ENCODE results near the gene LNP1. TPM values are rescaled to one million over a fixed set of nuclear protein-coding genes. Genes with fewer than 3 reads are reported as not detected.

Gene LNP1
- total RNA-seq, 3 donors from 2014 or later = 1.2 to 1.7 (median 1.3) TPM

DNA sequence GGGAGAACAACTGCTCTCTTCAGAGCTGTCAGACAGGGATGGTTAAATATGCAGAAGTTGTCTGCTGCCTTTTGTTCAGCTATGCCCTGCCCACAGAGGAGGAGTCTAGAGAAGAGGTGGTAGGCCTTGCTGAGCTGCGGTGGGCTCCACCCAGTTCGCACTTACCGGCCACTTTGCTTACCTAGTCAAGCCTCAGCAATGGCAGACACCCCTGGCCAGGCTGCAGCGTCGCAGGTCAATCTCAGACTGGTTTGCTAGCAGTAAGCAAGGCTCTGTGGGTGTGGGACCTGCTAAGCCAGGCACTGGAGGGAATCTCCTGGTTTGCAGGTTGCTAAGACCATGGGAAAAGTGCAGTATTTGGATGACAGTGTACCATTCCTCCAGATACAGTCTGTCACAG is 78.7 kb downstream of the LNP1 start:
- H3K4me1 ChIP-seq (ENCODE audit: low read depth) = no peaks in the 10 kb centered on the region
- no peak for ATAC-seq
- no peaks in the 10 kb centered on the region for H3K36me3 ChIP-seq (ENCODE audit: low read depth)
- H3K4me3 ChIP-seq = no peak overlapping the region
- no peak for DNase-seq
- intact Hi-C loops (cut with DNase I, micrococcal nuclease) = no loop called here
- TF ChIP-seq, protein P1, sequence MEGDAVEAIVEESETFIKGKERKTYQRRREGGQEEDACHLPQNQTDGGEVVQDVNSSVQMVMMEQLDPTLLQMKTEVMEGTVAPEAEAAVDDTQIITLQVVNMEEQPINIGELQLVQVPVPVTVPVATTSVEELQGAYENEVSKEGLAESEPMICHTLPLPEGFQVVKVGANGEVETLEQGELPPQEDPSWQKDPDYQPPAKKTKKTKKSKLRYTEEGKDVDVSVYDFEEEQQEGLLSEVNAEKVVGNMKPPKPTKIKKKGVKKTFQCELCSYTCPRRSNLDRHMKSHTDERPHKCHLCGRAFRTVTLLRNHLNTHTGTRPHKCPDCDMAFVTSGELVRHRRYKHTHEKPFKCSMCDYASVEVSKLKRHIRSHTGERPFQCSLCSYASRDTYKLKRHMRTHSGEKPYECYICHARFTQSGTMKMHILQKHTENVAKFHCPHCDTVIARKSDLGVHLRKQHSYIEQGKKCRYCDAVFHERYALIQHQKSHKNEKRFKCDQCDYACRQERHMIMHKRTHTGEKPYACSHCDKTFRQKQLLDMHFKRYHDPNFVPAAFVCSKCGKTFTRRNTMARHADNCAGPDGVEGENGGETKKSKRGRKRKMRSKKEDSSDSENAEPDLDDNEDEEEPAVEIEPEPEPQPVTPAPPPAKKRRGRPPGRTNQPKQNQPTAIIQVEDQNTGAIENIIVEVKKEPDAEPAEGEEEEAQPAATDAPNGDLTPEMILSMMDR (IDR thresholded peaks at IDR 0.05) = no peak
- H3K9me3 ChIP-seq = no peaks in the 10 kb centered on the region

DNA sequence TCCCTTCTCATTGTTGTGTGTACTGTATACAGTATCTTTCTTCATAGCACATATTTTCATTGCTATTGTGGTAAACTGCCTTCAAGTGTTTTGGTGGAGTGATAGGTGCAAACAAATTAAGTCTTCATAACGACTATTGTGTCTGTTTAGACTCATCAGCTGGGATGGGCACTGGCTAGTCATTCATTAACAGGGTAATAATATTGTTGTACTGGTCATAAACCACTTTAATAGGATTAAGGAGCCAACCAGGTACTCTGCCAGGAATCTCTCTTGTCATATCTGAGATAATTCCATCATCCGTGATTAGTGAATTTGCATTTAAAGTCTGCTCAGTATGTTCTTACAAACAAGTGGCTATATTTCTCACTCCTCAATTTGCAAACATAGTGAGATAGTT is 80.8 kb downstream of the LNP1 start:
- intact Hi-C loops (cut with DNase I, micrococcal nuclease) = no loop called here
- no peaks in the 10 kb centered on the region for H3K9me3 ChIP-seq
- TF ChIP-seq, protein P1 (IDR thresholded peaks at IDR 0.05) = no peak
- no peaks in the 10 kb centered on the region for H3K36me3 ChIP-seq (ENCODE audit: low read depth)
- ATAC-seq (no peak), DNase-seq (no peak)
- H3K4me3 ChIP-seq = no peak overlapping the region
- no peaks in the 10 kb centered on the region for H3K4me1 ChIP-seq (ENCODE audit: low read depth)

DNA sequence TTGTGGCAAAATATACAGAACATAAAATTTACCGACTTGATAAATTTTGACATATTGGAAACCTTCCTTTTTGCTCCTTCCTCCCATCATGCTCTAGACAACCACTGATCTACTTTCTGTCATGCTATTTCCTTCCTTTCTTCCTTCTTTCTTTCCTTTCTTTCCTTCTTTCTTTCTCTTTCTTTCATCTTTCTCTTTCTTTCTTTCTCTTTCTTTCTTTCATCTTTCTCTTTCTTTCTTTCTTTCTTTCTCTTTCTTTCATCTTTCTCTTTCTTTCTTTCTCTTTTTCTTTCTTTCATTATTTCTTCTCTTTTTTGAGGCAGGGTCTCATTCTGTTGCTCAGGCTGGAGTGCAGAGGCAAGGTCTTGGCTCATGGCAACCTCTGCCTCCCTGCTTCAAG is 82.2 kb downstream of the LNP1 start:
- DNase-seq (no peak), ATAC-seq (no peak)
- no peaks in the 10 kb centered on the region for H3K9me3 ChIP-seq
- H3K4me3 ChIP-seq = no peak overlapping the region
- no peaks in the 10 kb centered on the region for H3K36me3 ChIP-seq (ENCODE audit: low read depth)
- no peaks in the 10 kb centered on the region for H3K4me1 ChIP-seq (ENCODE audit: low read depth)
- TF ChIP-seq, protein P1 (IDR thresholded peaks at IDR 0.05) = no peak
- intact Hi-C loops (cut with DNase I, micrococcal nuclease) = no loop called here

DNA sequence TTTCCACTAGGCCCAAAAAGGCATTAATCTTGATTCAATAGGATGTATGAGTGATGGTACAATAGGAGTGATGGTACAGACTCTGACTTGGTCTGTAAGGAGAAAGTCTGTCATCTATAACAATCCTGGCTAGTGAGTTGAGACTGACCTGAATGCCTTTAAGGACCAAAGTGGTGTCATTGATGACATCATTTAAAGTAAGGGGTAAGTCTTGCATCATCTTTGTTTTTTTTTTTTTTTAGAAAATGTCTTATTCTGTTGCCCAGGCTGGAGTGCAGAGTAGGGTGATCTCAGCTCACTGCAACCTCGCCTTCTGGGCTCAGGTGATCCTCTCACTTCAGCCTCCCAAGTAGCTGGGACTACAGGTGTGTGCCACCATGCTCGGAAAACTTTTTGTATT is 85.5 kb downstream of the LNP1 start:
- Histone ChIP-seq H3K9me3 (no peaks in the 10 kb centered on the region), H3K4me3 (no peak overlapping the region), H3K36me3 (ENCODE audit: low read depth) (no peaks in the 10 kb centered on the region), H3K4me1 (ENCODE audit: low read depth) (no peaks in the 10 kb centered on the region)
- intact Hi-C loops (cut with DNase I, micrococcal nuclease) = no loop called here
- no peak for DNase-seq
- ATAC-seq = no peak
- TF ChIP-seq, protein P1 (IDR thresholded peaks at IDR 0.05) = no peak

DNA sequence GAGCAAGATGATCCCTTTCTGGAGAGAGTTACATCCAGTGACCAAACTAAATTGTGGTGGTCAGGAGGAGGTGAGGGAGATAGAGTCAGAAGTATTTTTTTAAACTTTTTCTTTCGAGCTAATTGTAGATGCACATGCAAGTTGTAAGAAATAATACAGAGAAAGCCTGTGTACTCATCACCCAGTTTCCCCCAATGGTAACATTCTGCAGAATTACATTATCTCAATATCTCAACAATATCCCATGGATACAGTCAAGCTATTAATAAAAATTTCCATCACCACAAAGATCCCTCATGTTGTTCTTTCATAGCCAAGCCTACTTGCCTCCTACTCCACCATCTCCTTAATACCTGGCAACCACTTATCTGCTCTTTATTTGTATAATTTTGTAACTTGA is 87.8 kb downstream of the LNP1 start:
- TF ChIP-seq, protein P1 (IDR thresholded peaks at IDR 0.05) = no peak
- H3K9me3 ChIP-seq = no peaks in the 10 kb centered on the region
- DNase-seq = no peak
- ATAC-seq = no peak
- H3K4me3 ChIP-seq = no peak overlapping the region
- no peaks in the 10 kb centered on the region for H3K4me1 ChIP-seq (ENCODE audit: low read depth)
- H3K36me3 ChIP-seq (ENCODE audit: low read depth) = no peaks in the 10 kb centered on the region
- intact Hi-C loops (cut with DNase I, micrococcal nuclease) = no loop called here

Measured in mucosa of descending colon (tissue), 3 donors.